ENCODE results near the gene GDPD5. TPM values are rescaled to one million over a fixed set of nuclear protein-coding genes. Genes with fewer than 3 reads are reported as not detected.

The GDPD5 gene
- total and polyA plus RNA-seq, 9 of the 15 experiments (the other 6 are each of a cell fraction or from before 2014, with no cell fraction given): 0.32 to 27.3 (median 8.0) TPM

DNA sequence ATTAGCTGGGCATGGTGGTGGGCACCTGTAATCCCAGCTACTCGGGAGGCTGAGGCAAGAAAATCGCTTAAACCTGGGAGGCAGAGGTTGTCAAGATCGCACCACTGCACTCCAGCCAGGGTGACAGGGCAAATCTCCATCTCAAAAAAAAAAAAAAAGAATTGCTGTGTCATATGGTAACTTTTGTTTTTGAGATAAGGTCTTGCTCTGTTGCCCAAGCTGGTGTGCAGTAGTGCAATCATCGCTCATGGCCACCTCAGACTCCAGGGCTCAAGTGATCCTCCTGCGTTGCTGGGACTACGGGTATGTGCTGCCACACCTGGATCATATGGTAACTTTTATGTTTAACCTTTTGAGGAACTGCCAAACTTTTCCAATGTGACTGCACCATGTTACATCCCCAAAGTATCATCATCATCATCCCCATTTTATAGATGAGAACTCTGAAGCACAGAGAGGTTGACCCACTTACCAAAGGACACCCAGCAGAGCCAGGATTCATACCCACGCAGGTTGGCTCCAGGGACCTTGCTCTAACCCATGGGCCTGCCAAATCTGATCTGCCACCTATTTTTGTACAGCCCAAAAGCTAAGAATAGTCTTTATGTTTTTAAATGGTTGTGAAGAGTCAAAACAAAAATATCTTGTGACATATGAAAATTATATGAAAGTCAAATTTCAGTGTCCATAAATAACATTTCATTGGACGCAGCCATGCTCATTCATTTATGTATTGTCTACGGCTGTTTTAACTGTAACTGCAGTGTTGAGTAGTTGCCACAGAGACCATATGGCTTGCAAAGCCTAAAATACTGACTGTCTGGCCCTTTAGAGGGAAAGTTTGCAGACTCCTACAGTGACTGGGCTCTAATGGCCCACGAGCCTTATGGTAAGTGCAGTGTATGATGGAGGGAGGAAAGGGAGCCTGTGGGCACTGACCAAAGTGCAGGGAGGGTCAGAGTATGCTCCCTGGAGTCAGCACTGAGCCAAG, 45.3 kb downstream of the GDPD5 start (continued):
- no peak for TF ChIP-seq CBFB (CRISPR knock-in tag; IDR thresholded peaks at IDR 0.05)
- TF ChIP-seq RCOR1 (IDR thresholded peaks at IDR 0.05; ENCODE audit: borderline replicate concordance in 1 of 2, low read depth in 2 of 2, low read length in 2 of 2): peak; percentile 64 to 68; a peak in 2 of 4 replicates
- peak; percentile 73 to 93 for TF ChIP-seq TRIM24 (IDR thresholded peaks at IDR 0.05)
- TF ChIP-seq MAFF (IDR thresholded peaks at IDR 0.05; ENCODE audit: low read length): peak; percentile 94
- 0 out of 2 replicates have a peak, but pooled peaks have one; percentile 32 for TF ChIP-seq ZNF197 (CRISPR knock-in tag; IDR thresholded peaks at IDR 0.05; ENCODE audit: low read depth)
- TF ChIP-seq CEBPB (tag; IDR thresholded peaks at IDR 0.05): peak; percentile 97
- no peak for TF ChIP-seq HOXB6 (CRISPR knock-in tag; IDR thresholded peaks at IDR 0.05; ENCODE audit: borderline replicate concordance)
- 0 out of 2 replicates have a peak, but pooled peaks have one; percentile 32 for TF ChIP-seq SPI1 (IDR thresholded peaks at IDR 0.05; ENCODE audit: borderline replicate concordance, low read depth, low read length)
- TF ChIP-seq, protein P1, sequence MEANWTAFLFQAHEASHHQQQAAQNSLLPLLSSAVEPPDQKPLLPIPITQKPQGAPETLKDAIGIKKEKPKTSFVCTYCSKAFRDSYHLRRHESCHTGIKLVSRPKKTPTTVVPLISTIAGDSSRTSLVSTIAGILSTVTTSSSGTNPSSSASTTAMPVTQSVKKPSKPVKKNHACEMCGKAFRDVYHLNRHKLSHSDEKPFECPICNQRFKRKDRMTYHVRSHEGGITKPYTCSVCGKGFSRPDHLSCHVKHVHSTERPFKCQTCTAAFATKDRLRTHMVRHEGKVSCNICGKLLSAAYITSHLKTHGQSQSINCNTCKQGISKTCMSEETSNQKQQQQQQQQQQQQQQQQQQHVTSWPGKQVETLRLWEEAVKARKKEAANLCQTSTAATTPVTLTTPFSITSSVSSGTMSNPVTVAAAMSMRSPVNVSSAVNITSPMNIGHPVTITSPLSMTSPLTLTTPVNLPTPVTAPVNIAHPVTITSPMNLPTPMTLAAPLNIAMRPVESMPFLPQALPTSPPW (CRISPR knock-in tag; IDR thresholded peaks at IDR 0.05): peak; percentile 41; the same call in 1 of the 2 replicates
- TF ChIP-seq KDM1A (IDR thresholded peaks at IDR 0.05): peak; percentile 82 to 96
- TF ChIP-seq CBFA2T3 (IDR thresholded peaks at IDR 0.05): peak; percentile 87
- 0 out of 2 replicates have a peak, but pooled peaks have one; percentile 28 for TF ChIP-seq PML (IDR thresholded peaks at IDR 0.05; ENCODE audit: low read length)
- peak; percentile 71 for TF ChIP-seq FOSL1 (tag; conservative IDR thresholded peaks at IDR 0.05)
- TF ChIP-seq ZNF175 (CRISPR knock-in tag; IDR thresholded peaks at IDR 0.05; ENCODE audit: low read depth): 0 out of 2 replicates have a peak, but pooled peaks have one; percentile 22
- TF ChIP-seq ZFP36 (IDR thresholded peaks at IDR 0.05; ENCODE audit: low read depth, low read length, partially characterized antibody): peak; percentile 96
- peak; percentile 47; the same call in 1 of the 2 replicates for TF ChIP-seq EP400 (IDR thresholded peaks at IDR 0.05)
- TF ChIP-seq WHSC1 (IDR thresholded peaks at IDR 0.05; ENCODE audit: low read length): no peak
- no peak for TF ChIP-seq ZNF224 (CRISPR knock-in tag; IDR thresholded peaks at IDR 0.05)
- no peak for TF ChIP-seq CCAR2 (IDR thresholded peaks at IDR 0.05; ENCODE audit: low read depth, low read length)
- no peak for TF ChIP-seq BCL6 (CRISPR knock-in tag; IDR thresholded peaks at IDR 0.05)
- peak; percentile 58 for TF ChIP-seq MEIS2 (IDR thresholded peaks at IDR 0.05; ENCODE audit: partially characterized antibody)
- TF ChIP-seq, protein P2, sequence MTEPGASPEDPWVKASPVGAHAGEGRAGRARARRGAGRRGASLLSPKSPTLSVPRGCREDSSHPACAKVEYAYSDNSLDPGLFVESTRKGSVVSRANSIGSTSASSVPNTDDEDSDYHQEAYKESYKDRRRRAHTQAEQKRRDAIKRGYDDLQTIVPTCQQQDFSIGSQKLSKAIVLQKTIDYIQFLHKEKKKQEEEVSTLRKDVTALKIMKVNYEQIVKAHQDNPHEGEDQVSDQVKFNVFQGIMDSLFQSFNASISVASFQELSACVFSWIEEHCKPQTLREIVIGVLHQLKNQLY (CRISPR knock-in tag; conservative IDR thresholded peaks at IDR 0.05): no peak
- TF ChIP-seq, protein P3, sequence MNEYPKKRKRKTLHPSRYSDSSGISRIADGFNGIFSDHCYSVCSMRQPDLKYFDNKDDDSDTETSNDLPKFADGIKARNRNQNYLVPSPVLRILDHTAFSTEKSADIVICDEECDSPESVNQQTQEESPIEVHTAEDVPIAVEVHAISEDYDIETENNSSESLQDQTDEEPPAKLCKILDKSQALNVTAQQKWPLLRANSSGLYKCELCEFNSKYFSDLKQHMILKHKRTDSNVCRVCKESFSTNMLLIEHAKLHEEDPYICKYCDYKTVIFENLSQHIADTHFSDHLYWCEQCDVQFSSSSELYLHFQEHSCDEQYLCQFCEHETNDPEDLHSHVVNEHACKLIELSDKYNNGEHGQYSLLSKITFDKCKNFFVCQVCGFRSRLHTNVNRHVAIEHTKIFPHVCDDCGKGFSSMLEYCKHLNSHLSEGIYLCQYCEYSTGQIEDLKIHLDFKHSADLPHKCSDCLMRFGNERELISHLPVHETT (CRISPR knock-in tag; conservative IDR thresholded peaks at IDR 0.05 in 1 of 2, IDR thresholded peaks at IDR 0.05 in 1 of 2): no peak; a peak in 1 of 4 replicates
- no peak for TF ChIP-seq SMAD1 (IDR thresholded peaks at IDR 0.05; ENCODE audit: low read depth, low read length, partially characterized antibody)
